H1 (cell line): ENCODE results near the gene RPL18A. TPM values are rescaled to one million over a fixed set of nuclear protein-coding genes. Genes with fewer than 3 reads are reported as not detected.
A peak's percentile ranks its signal among the peaks of the same experiment; 100 is the strongest.

Experiments used
- ASH2L ChIP-seq: fragments of 200-600, 300-600 bp; sonication (generic); IDR thresholded peaks from one replicate; pipeline ENCODE4 v1.7.1; 2017; ENCODE audit warnings: low read length
- CREB1 ChIP-seq: IDR thresholded peaks from 2 replicates; pipeline ENCODE4 v1.6.1; 2012; ENCODE audit warnings: inconsistent platforms
- EP300 ChIP-seq, 2 experiments: IDR thresholded peaks; 1 replicate in 1 of 2; 2 replicates in 1 of 2; pipeline ENCODE4 v1.6.1; 2011 to 2012; ENCODE audit warnings: low read depth in 2 of 2, low read length in 2 of 2, mild to moderate bottlenecking in 2 of 2, borderline replicate concordance in 1 of 2, inconsistent platforms in 1 of 2, moderate library complexity in 1 of 2
- GABPA ChIP-seq: IDR thresholded peaks from 2 replicates; pipeline ENCODE4 v1.6.1; 2011; ENCODE audit warnings: mild to moderate bottlenecking, low read length, moderate library complexity, borderline replicate concordance; ENCODE audit not compliant: insufficient read depth
- GTF2F1 ChIP-seq: IDR thresholded peaks from 2 replicates; pipeline ENCODE4 v1.6.1; 2012; ENCODE audit warnings: low read depth, low read length, improper control_type of control experiment, borderline replicate concordance
- KDM4A ChIP-seq: IDR thresholded peaks from one replicate; pipeline ENCODE4 v1.7.1; 2012; ENCODE audit warnings: low read depth, mild to moderate bottlenecking, moderate library complexity, low read length, inconsistent platforms; ENCODE audit not compliant: severe bottlenecking
- NRF1 ChIP-seq: IDR thresholded peaks from 2 replicates; pipeline ENCODE4 v1.6.1; 2011; ENCODE audit warnings: mild to moderate bottlenecking, low read depth, low read length, improper control_type of control experiment
- POU5F1 ChIP-seq: IDR thresholded peaks from 2 replicates; pipeline ENCODE4 v1.6.1; 2011; ENCODE audit warnings: low read depth, mild to moderate bottlenecking, low read length, moderate library complexity
- SP2 ChIP-seq: IDR thresholded peaks from 2 replicates; pipeline ENCODE4 v1.6.1; 2012; ENCODE audit warnings: mild to moderate bottlenecking, low read length, inconsistent platforms
- SRF ChIP-seq: IDR thresholded peaks from 2 replicates; pipeline ENCODE4 v1.6.1; 2011; ENCODE audit warnings: mild to moderate bottlenecking, low read depth, low read length, moderate library complexity
- TAF1 ChIP-seq: IDR thresholded peaks from 2 replicates; pipeline ENCODE4 v1.6.1; 2011; ENCODE audit warnings: mild to moderate bottlenecking, low read depth, low read length
- TEAD4 ChIP-seq: IDR thresholded peaks from 2 replicates; pipeline ENCODE4 v1.6.1; 2012; ENCODE audit warnings: low read depth, low read length, inconsistent platforms, mixed read lengths
- YY1 ChIP-seq: IDR thresholded peaks from 2 replicates; pipeline ENCODE4 v1.6.1; 2011; ENCODE audit warnings: low read depth, mild to moderate bottlenecking, low read length
- polyA plus RNA-seq, 7 experiments: library from polyadenylated mRNA; depleted of rRNA in 3 of 7; stranded (reverse) in 5 of 7; unstranded in 2 of 7; fragments of >200 nt in 5 of 7; fragments of 200-250 nt in 2 of 7; gene quantifications; 1 replicate in 5 of 7; 2 replicates in 1 of 7; 4 replicates in 1 of 7; pipeline versions ENCODE4 v1.2.1 to v1.2.3, GENCODE V29; 2011 to 2013; ENCODE audit warnings: missing spikeins in 2 of 7, mixed read lengths in 2 of 7
- total RNA-seq: library from RNA; stranded (reverse); fragmentation: NEBNext Ultra II Directional; extraction: Animal tissue kit (Norgen Biotek cat#: 25700); gene quantifications from 2 replicates; pipeline ENCODE4 v1.2.1, GENCODE V29; 2021
- TF ChIP-seq, protein P1 (sequence below): IDR thresholded peaks from 2 replicates; pipeline ENCODE4 v1.6.1; 2012; ENCODE audit warnings: inconsistent platforms
- TF ChIP-seq, protein P2 (sequence below): IDR thresholded peaks from 2 replicates; pipeline ENCODE4 v1.6.1; 2012; ENCODE audit warnings: low read length, inconsistent platforms

RPL18A gene
- total and polyA plus RNA-seq, 2 of the 8 experiments (the other 6 are each of a cell fraction or from before 2014, with no cell fraction given): 2,749 to 3,938 TPM

DNA sequence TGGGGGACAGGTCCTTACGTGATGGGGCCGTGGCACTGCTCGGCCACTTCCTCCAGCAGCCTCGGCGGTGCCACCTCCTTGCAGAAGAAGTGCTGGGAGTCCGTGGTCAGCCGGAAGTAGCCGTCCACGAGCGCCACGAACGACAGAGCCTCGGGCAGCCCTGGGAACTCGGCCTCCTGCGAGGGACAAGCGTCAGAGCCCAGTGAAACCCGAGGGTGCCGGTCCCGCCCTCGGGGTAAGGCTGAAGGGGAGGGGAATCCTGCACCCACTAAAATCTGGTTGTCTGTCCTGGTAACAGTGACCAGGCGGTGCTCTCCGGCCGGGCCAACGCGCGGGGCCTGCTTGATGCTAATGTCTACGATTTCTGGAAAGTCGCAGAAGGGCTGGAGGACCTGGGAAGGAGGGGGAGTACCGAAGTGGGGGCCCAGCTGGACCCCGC, 18.3 kb upstream of the RPL18A start (continued):
- TF ChIP-seq POU5F1 (no peak), CREB1 (0 out of 2 replicates have a peak, but pooled peaks have one; percentile 5), SRF (no peak), SP2 (no peak), TAF1 (0 out of 2 replicates have a peak, but pooled peaks have one; percentile 12), GTF2F1 (no peak), TEAD4 (no peak), GABPA (no peak), KDM4A (no peak), NRF1 (no peak), ASH2L (peak; percentile 14), EP300 (IDR thresholded peaks at IDR 0.05; ENCODE audit: borderline replicate concordance in 1 of 2, low read depth in 2 of 2, low read length in 2 of 2) (no peak), YY1 (no peak)
- TF ChIP-seq, protein P1, sequence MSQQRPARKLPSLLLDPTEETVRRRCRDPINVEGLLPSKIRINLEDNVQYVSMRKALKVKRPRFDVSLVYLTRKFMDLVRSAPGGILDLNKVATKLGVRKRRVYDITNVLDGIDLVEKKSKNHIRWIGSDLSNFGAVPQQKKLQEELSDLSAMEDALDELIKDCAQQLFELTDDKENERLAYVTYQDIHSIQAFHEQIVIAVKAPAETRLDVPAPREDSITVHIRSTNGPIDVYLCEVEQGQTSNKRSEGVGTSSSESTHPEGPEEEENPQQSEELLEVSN: no peak
- TF ChIP-seq, protein P2, sequence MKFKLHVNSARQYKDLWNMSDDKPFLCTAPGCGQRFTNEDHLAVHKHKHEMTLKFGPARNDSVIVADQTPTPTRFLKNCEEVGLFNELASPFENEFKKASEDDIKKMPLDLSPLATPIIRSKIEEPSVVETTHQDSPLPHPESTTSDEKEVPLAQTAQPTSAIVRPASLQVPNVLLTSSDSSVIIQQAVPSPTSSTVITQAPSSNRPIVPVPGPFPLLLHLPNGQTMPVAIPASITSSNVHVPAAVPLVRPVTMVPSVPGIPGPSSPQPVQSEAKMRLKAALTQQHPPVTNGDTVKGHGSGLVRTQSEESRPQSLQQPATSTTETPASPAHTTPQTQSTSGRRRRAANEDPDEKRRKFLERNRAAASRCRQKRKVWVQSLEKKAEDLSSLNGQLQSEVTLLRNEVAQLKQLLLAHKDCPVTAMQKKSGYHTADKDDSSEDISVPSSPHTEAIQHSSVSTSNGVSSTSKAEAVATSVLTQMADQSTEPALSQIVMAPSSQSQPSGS: no peak
